Measurements from ENCODE around the gene ZNF716. TPM values are rescaled to one million over a fixed set of nuclear protein-coding genes. Genes with fewer than 3 reads are reported as not detected.

Gene ZNF716
- total RNA-seq, 6 experiments from 2014 or later: not detected

- ATAC-seq: no peak
- Histone ChIP-seq H3K27ac (no peak overlapping the region), H3K27me3 (no peaks in the 10 kb centered on the region), H3K9me3 (no peaks in the 10 kb centered on the region), H3K36me3 (no peaks in the 10 kb centered on the region), H3K4me3 (no peak overlapping the region), H3K4me1 (no peaks in the 10 kb centered on the region)
- intact Hi-C loops (cut with DNase I): no loop called here
- TF ChIP-seq, protein P1, sequence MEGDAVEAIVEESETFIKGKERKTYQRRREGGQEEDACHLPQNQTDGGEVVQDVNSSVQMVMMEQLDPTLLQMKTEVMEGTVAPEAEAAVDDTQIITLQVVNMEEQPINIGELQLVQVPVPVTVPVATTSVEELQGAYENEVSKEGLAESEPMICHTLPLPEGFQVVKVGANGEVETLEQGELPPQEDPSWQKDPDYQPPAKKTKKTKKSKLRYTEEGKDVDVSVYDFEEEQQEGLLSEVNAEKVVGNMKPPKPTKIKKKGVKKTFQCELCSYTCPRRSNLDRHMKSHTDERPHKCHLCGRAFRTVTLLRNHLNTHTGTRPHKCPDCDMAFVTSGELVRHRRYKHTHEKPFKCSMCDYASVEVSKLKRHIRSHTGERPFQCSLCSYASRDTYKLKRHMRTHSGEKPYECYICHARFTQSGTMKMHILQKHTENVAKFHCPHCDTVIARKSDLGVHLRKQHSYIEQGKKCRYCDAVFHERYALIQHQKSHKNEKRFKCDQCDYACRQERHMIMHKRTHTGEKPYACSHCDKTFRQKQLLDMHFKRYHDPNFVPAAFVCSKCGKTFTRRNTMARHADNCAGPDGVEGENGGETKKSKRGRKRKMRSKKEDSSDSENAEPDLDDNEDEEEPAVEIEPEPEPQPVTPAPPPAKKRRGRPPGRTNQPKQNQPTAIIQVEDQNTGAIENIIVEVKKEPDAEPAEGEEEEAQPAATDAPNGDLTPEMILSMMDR (IDR thresholded peaks at IDR 0.05): no peak
- TF ChIP-seq POLR2A (IDR thresholded peaks at IDR 0.05): no peak
- DNase-seq: no peak
- WGBS (ENCODE audit: insufficient coverage, low coverage, low lambda C conversion rate, missing lambda C conversion rate): 100% methylated on average over 1 of the region's 10 CpGs
Measured at GRCh38 chr7:57427146-57427545, 22.8 kb upstream of the ZNF716 start.

- Histone ChIP-seq H3K27ac (no peak overlapping the region), H3K36me3 (no peaks in the 10 kb centered on the region), H3K9me3 (no peaks in the 10 kb centered on the region), H3K4me1 (no peaks in the 10 kb centered on the region), H3K27me3 (no peaks in the 10 kb centered on the region), H3K4me3 (no peak overlapping the region)
- 50% methylated on average over 2 of the region's 8 CpGs for WGBS (ENCODE audit: insufficient coverage, low coverage, low lambda C conversion rate, missing lambda C conversion rate)
- peak in 1 of 4 donors; percentile 14 for ATAC-seq
- intact Hi-C loops (cut with DNase I): no loop called here
- DNase-seq: no peak
- no peak for TF ChIP-seq POLR2A (IDR thresholded peaks at IDR 0.05)
- TF ChIP-seq, protein P1 (IDR thresholded peaks at IDR 0.05): no peak
Measured at GRCh38 chr7:57427594-57427993, 22.4 kb upstream of the ZNF716 start.

GRCh38 chr7:57432583-57432982 is 17.4 kb upstream of the ZNF716 start:
- no peaks in the 10 kb centered on the region for H3K4me1 ChIP-seq
- intact Hi-C loops (cut with DNase I): no loop called here
- no peak overlapping the region for H3K4me3 ChIP-seq
- H3K27me3 ChIP-seq: no peaks in the 10 kb centered on the region
- no peak for DNase-seq
- 19% methylated on average over 3 of the region's 3 CpGs for WGBS (ENCODE audit: insufficient coverage, low coverage, low lambda C conversion rate, missing lambda C conversion rate)
- TF ChIP-seq POLR2A (IDR thresholded peaks at IDR 0.05): no peak
- TF ChIP-seq, protein P1 (IDR thresholded peaks at IDR 0.05): no peak
- H3K9me3 ChIP-seq: no peaks in the 10 kb centered on the region
- ATAC-seq: no peak
- no peak overlapping the region for H3K27ac ChIP-seq
- H3K36me3 ChIP-seq: no peaks in the 10 kb centered on the region

- ATAC-seq (no peak), DNase-seq (no peak)
- intact Hi-C loops (cut with DNase I): no loop called here
- H3K4me1 ChIP-seq: no peaks in the 10 kb centered on the region
- no peaks in the 10 kb centered on the region for H3K27me3 ChIP-seq
- no peaks in the 10 kb centered on the region for H3K9me3 ChIP-seq
- TF ChIP-seq POLR2A (IDR thresholded peaks at IDR 0.05): no peak
- TF ChIP-seq, protein P1 (IDR thresholded peaks at IDR 0.05): no peak
- no peaks in the 10 kb centered on the region for H3K36me3 ChIP-seq
- 78% methylated on average over 4 of the region's 19 CpGs for WGBS (ENCODE audit: insufficient coverage, low coverage, low lambda C conversion rate, missing lambda C conversion rate)
- H3K27ac ChIP-seq: no peak overlapping the region
- H3K4me3 ChIP-seq: no peak overlapping the region
Measured at GRCh38 chr7:57437581-57437980, 12.4 kb upstream of the ZNF716 start.

GRCh38 chr7:57438244-57438643 is 11.7 kb upstream of the ZNF716 start:
- WGBS (ENCODE audit: insufficient coverage, low coverage, low lambda C conversion rate, missing lambda C conversion rate): no CpG with 5 or more reads among the region's 7 CpGs
- H3K9me3 ChIP-seq: no peaks in the 10 kb centered on the region
- no peak overlapping the region for H3K4me3 ChIP-seq
- H3K4me1 ChIP-seq: no peaks in the 10 kb centered on the region
- intact Hi-C loops (cut with DNase I): no loop called here
- no peaks in the 10 kb centered on the region for H3K27me3 ChIP-seq
- no peak overlapping the region for H3K27ac ChIP-seq
- H3K36me3 ChIP-seq: no peaks in the 10 kb centered on the region
- peak in 1 of 4 donors; percentile 18 for ATAC-seq
- DNase-seq: no peak
- TF ChIP-seq, protein P1 (IDR thresholded peaks at IDR 0.05): no peak
- no peak for TF ChIP-seq POLR2A (IDR thresholded peaks at IDR 0.05)

All from right lobe of liver (tissue), 6 donors.